ENCODE measurements around the gene RAD52.

- TF ChIP-seq CTCF (IDR thresholded peaks at IDR 0.05) (no peak), POLR2AphosphoS5 (IDR thresholded peaks at IDR 0.05) (no peak), EP300 (IDR thresholded peaks at IDR 0.05) (no peak)
Measured at GRCh38 chr12:873954-874353, 75.5 kb downstream of the RAD52 start.

All from suprapubic skin (tissue), 4 donors.